HepG2 (cell line): ENCODE data around the gene RPS6KA5. TPM values are rescaled to one million over a fixed set of nuclear protein-coding genes. Genes with fewer than 3 reads are reported as not detected.
A peak's percentile ranks its signal among the peaks of the same experiment; 100 is the strongest.

Source experiments
- CREM ChIP-seq, 2 experiments: sonication (generic) in 1 of 2; formaldehyde crosslinking in 1 of 2; IDR thresholded peaks; 2 replicates each; pipeline versions ENCODE4 v1.4.0 to v1.6.1; 2016 to 2020; ENCODE audit warnings: antibody characterized with exemption in 1 of 2, mild to moderate bottlenecking in 1 of 2, missing genetic modification reagents in 1 of 2
- HMG20A ChIP-seq: IDR thresholded peaks from 2 replicates; pipeline ENCODE4 v1.6.1; 2016; ENCODE audit warnings: borderline replicate concordance
- HNF1A ChIP-seq, 2 experiments: sonication (generic) in 1 of 2; formaldehyde crosslinking in 1 of 2; IDR thresholded peaks; 2 replicates each; pipeline versions ENCODE4 v1.4.0 to v1.6.1; 2016 to 2020; ENCODE audit warnings: borderline replicate concordance in 1 of 2, low read depth in 1 of 2, mild to moderate bottlenecking in 1 of 2, missing genetic modification reagents in 1 of 2
- HOXA5 ChIP-seq: sonication (generic); formaldehyde crosslinking; IDR thresholded peaks from 2 replicates; pipeline ENCODE4 v1.4.0; 2020; ENCODE audit warnings: missing genetic modification reagents
- MAFF ChIP-seq: IDR thresholded peaks from 2 replicates; pipeline ENCODE4 v1.6.1; 2011; ENCODE audit warnings: low read depth, low read length, improper control_type of control experiment
- PAXIP1 ChIP-seq: sonication (generic); formaldehyde crosslinking; conservative IDR thresholded peaks from 2 replicates; pipeline ENCODE4 v1.4.0; 2020; ENCODE audit warnings: mild to moderate bottlenecking, missing genetic modification reagents, moderate library complexity
- SIX1 ChIP-seq: sonication (generic); formaldehyde crosslinking; IDR thresholded peaks from 2 replicates; pipeline ENCODE4 v1.4.0; 2020; ENCODE audit warnings: missing genetic modification reagents, borderline replicate concordance
- ZFP36L2 ChIP-seq: sonication (generic); formaldehyde crosslinking; IDR thresholded peaks from 2 replicates; pipeline ENCODE4 v1.4.0; 2020; ENCODE audit warnings: missing genetic modification reagents
- ZNF777 ChIP-seq: sonication (generic); formaldehyde crosslinking; IDR thresholded peaks from 2 replicates; pipeline ENCODE4 v1.4.0; 2020; ENCODE audit warnings: missing genetic modification reagents
- ZNF816 ChIP-seq: sonication (generic); formaldehyde crosslinking; IDR thresholded peaks from 2 replicates; pipeline ENCODE4 v1.8.0; 2022; ENCODE audit warnings: missing genetic modification reagents, mild to moderate bottlenecking, borderline replicate concordance
- ZNF841 ChIP-seq: sonication (generic); formaldehyde crosslinking; IDR thresholded peaks from 2 replicates; pipeline ENCODE4 v1.8.1; 2023; ENCODE audit warnings: missing genetic modification reagents, borderline replicate concordance
- polyA plus RNA-seq, 8 experiments: library from polyadenylated mRNA; depleted of rRNA in 3 of 8; stranded (reverse) in 7 of 8; unstranded in 1 of 8; fragments of >200 nt; fragmentation: Illumina TruSeq in 4 of 8; extraction: Trizol in 4 of 8; gene quantifications; 2 replicates each; pipeline versions ENCODE4 v1.2.1 to v1.2.3, GENCODE V29; 2011 to 2016; ENCODE audit warnings: low read depth in 4 of 8, missing spikeins in 1 of 8, mixed read lengths in 1 of 8; ENCODE audit not compliant: insufficient read depth in 1 of 8
- total RNA-seq, 5 experiments: library from RNA; depleted of rRNA; stranded (reverse); fragments of >200 nt; fragmentation: Illumina TruSeq; extraction: Trizol; gene quantifications; 2 replicates each; pipeline ENCODE4 v1.2.3, GENCODE V29; 2016; ENCODE audit warnings: low read depth in 1 of 5

The RPS6KA5 gene
- total and polyA plus RNA-seq, 2 of the 13 experiments (the other 11 are each of a cell fraction or from before 2014, with no cell fraction given), result 0.50 to 0.58 TPM

GRCh38 chr14:90828642-90829487 is 231.6 kb downstream of the RPS6KA5 start (continued):
- TF ChIP-seq HNF1A (IDR thresholded peaks at IDR 0.05; ENCODE audit: low read depth) (no peak), HNF1A (CRISPR knock-in tag; IDR thresholded peaks at IDR 0.05; ENCODE audit: borderline replicate concordance) (0 out of 2 replicates have a peak, but pooled peaks have one; percentile 4), MAFF (0 out of 2 replicates have a peak, but pooled peaks have one; percentile 5), HOXA5 (CRISPR knock-in tag) (no peak), PAXIP1 (CRISPR knock-in tag) (no peak), CREM (IDR thresholded peaks at IDR 0.05) (no peak), CREM (CRISPR knock-in tag; IDR thresholded peaks at IDR 0.05) (no peak), HMG20A (CRISPR knock-in tag) (no peak), ZNF816 (CRISPR knock-in tag) (no peak), ZNF841 (no peak), SIX1 (CRISPR knock-in tag) (no peak), ZFP36L2 (CRISPR knock-in tag) (no peak), ZNF777 (CRISPR knock-in tag) (no peak)
